MCF 10A (cell line): ENCODE measurements around the gene PLIN5. TPM values are rescaled to one million over a fixed set of nuclear protein-coding genes. Genes with fewer than 3 reads are reported as not detected.

ENCODE experiments used
- BruUV-seq: library from RNA; stranded (reverse); fragments of 400-500 nt; replicated peaks from 2 replicates; lab custom pipeline; 2021; lab: Mats Ljungman, UMichigan
- CTCF ChIA-PET: fragments of 300-600 bp; sonication (Branson Sonifier 250); formaldehyde crosslinking; extraction: SDS; loops from one replicate; lab custom pipeline; 2021; ENCODE audit warnings: antibody characterized with exemption, inconsistent platforms; lab: Yijun Ruan, JAX
- POLR2A ChIA-PET: fragments of 300-600, 350-650 bp; sonication (Branson Sonifier 250); formaldehyde crosslinking; extraction: SDS; loops from one replicate; lab custom pipeline; 2020; ENCODE audit warnings: antibody characterized with exemption, inconsistent platforms; lab: Yijun Ruan, JAX
- DNase-seq: peaks from one replicate; pipeline ENCODE4 v3.0.0-alpha.2; 2018; ENCODE audit not compliant: unreplicated experiment
- H3K27ac Mint-ChIP-seq: one replicate; pipeline ENCODE4 v1.8.0; 2022; ENCODE audit warnings: mild to moderate bottlenecking, low read depth, mixed read lengths; ENCODE audit not compliant: unreplicated experiment
- H3K27me3 Mint-ChIP-seq: one replicate; pipeline ENCODE4 v1.8.0; 2022; ENCODE audit warnings: mixed read lengths; ENCODE audit not compliant: insufficient read depth, unreplicated experiment
- H3K36me3 Mint-ChIP-seq: one replicate; pipeline ENCODE4 v1.8.0; 2022; ENCODE audit warnings: mild to moderate bottlenecking, moderate library complexity, mixed read lengths; ENCODE audit not compliant: insufficient read depth, unreplicated experiment
- H3K4me1 Mint-ChIP-seq: one replicate; pipeline ENCODE4 v1.8.0; 2022; ENCODE audit warnings: mixed read lengths; ENCODE audit not compliant: insufficient read depth, unreplicated experiment
- H3K4me3 Mint-ChIP-seq: one replicate; pipeline ENCODE4 v1.8.0; 2022; ENCODE audit warnings: mild to moderate bottlenecking, moderate library complexity, mixed read lengths; ENCODE audit not compliant: unreplicated experiment
- H3K9me3 Mint-ChIP-seq: one replicate; pipeline ENCODE4 v1.8.0; 2022; ENCODE audit warnings: mixed read lengths; ENCODE audit not compliant: unreplicated experiment
- intact Hi-C: fragments of 100-400 bp; cut with micrococcal nuclease; formaldehyde crosslinking; loops from 2 replicates; pipeline ENCODE4 v1.14.1; 2022
- total RNA-seq: library from RNA; stranded (reverse); gene quantifications from 2 replicates; pipeline ENCODE4 v1.2.3, GENCODE V29; 2022
- TF ChIP-seq, protein P1 (sequence below): fragments of 200-600 bp; IDR thresholded peaks from one replicate; pipeline ENCODE4 v1.8.0; 2022; ENCODE audit warnings: antibody characterized with exemption, mild to moderate bottlenecking; ENCODE audit not compliant: unreplicated experiment

The PLIN5 gene
- total RNA-seq, 1 experiment from 2014 or later = not detected

- Mint-ChIP-seq H3K4me1 (peaks cover 20% of the 10 kb centered on the region), H3K27ac (peak overlapping the region; percentile 52), H3K27me3 (no peaks in the 10 kb centered on the region), H3K36me3 (peaks cover 29% of the 10 kb centered on the region), H3K9me3 (no peaks in the 10 kb centered on the region), H3K4me3 (no peak overlapping the region)
- TF ChIP-seq, protein P1, sequence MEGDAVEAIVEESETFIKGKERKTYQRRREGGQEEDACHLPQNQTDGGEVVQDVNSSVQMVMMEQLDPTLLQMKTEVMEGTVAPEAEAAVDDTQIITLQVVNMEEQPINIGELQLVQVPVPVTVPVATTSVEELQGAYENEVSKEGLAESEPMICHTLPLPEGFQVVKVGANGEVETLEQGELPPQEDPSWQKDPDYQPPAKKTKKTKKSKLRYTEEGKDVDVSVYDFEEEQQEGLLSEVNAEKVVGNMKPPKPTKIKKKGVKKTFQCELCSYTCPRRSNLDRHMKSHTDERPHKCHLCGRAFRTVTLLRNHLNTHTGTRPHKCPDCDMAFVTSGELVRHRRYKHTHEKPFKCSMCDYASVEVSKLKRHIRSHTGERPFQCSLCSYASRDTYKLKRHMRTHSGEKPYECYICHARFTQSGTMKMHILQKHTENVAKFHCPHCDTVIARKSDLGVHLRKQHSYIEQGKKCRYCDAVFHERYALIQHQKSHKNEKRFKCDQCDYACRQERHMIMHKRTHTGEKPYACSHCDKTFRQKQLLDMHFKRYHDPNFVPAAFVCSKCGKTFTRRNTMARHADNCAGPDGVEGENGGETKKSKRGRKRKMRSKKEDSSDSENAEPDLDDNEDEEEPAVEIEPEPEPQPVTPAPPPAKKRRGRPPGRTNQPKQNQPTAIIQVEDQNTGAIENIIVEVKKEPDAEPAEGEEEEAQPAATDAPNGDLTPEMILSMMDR = no peak
- no peak for DNase-seq
- ChIA-PET CTCF (interaction anchor here (0.6 to 1.4 kb wide), 4 partner anchors 51 to 97 kb away, joined by 3 to 5 read pairs (median 4); no protein-coding TSS in a partner anchor), POLR2A (interaction anchor here (0.9 to 7.6 kb wide), 3 partner anchors 9 to 131 kb away, joined by 3 to 67 read pairs (median 6); partner anchors contain the start of gene UBXN6)
- intact Hi-C loops = no loop called here
- BruUV-seq = no TSS peak
These were observed 61.1 kb downstream of the PLIN5 start for GRCh38 chr19:4473763-4474513.

DNA sequence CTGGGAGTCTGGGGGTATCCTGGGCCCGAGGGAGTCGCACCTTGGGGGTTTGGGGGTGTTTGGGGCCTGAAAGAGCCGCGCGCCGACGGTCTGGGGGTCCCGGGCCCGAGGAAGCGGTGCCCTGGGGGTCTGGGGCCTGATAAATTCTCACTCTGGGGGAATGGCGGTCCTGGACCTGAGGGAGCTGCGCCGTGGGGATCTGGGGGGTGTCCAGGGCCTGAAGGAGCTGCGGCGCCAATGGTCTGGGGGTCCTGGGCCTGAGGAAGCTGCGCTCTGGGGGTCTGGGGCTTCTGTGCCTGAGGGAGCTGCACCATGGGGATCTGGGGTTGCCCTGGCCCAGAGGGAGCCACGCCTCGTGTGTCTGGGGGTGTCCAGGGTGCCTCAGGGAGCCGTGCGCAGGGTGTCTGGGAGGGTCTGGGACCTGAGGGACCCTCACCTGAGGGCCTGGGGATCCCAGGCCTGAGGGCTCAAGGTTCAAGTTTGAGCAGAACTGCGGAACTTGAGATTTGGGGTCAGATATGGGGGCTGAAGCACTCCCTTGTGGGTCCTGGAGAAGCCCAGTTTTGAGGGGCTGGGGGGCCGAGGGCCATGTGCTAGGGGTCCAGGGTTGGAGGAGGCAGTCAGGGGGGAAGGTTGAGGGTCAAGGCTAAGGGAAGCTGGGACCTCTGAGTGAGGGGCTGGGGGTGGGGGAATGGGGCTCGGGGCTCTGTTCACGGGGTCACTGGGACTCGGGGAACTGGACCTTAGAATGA, 61.8 kb downstream of the PLIN5 start:
- intact Hi-C loops = no loop called here
- peak overlapping the region; percentile 64 for H3K27ac Mint-ChIP-seq

More for the DNA sequence above, 61.8 kb downstream of the PLIN5 start:
- DNase-seq = no peak
- Mint-ChIP-seq H3K9me3 (no peaks in the 10 kb centered on the region), H3K27me3 (no peaks in the 10 kb centered on the region), H3K4me1 (peaks cover 20% of the 10 kb centered on the region), H3K4me3 (no peak overlapping the region), H3K36me3 (peaks cover 22% of the 10 kb centered on the region)
- CTCF ChIA-PET = interaction anchor here (0.7 to 1.4 kb wide), 3 partner anchors 52 to 97 kb away, joined by 3 to 4 read pairs (median 3); no protein-coding TSS in a partner anchor
- BruUV-seq = no TSS peak
- POLR2A ChIA-PET = interaction anchor here (0.6 to 7.6 kb wide), 4 partner anchors 16 to 130 kb away, joined by 3 to 67 read pairs (median 4); partner anchors contain the start of gene UBXN6
- TF ChIP-seq, protein P1 = no peak

Other genes starting within 250 kb of the PLIN5 start
- gene TMIGD2, start 232.8 kb downstream of the PLIN5 start, total RNA-seq = not detected in 2 replicates
- not detected in 2 replicates for gene FSD1, start 230.6 kb downstream of the PLIN5 start, total RNA-seq
- 14.8 and 20.3 TPM in 2 replicates for gene STAP2, start 196.4 kb downstream of the PLIN5 start, total RNA-seq
- 2.4 and 7.2 TPM in 2 replicates for gene MPND, start 191.7 kb downstream of the PLIN5 start, total RNA-seq
- 94.4 and 106 TPM in 2 replicates for gene SH3GL1, start 134.7 kb downstream of the PLIN5 start, total RNA-seq
- 15.3 and 16.7 TPM in 2 replicates for gene CHAF1A, start 132.6 kb downstream of the PLIN5 start, total RNA-seq
- 94.8 and 110 TPM in 2 replicates for gene UBXN6, start 77.4 kb downstream of the PLIN5 start, total RNA-seq
- gene HDGFL2, start 62.9 kb downstream of the PLIN5 start, total RNA-seq = 46.3 and 53.8 TPM in 2 replicates
- gene PLIN4, start 16.7 kb downstream of the PLIN5 start, total RNA-seq = 1.4 and 1.8 TPM in 2 replicates
- 0.33 and 0.56 TPM in 2 replicates for gene LRG1, start 4.8 kb upstream of the PLIN5 start, total RNA-seq
- 0.20 and 0.54 TPM in 2 replicates for gene SEMA6B, start 24.5 kb upstream of the PLIN5 start, total RNA-seq
- gene TNFAIP8L1, start 104.3 kb upstream of the PLIN5 start, total RNA-seq = 2.7 and 3.6 TPM in 2 replicates
- 188 and 231 TPM in 2 replicates for gene MYDGF, start 135.1 kb upstream of the PLIN5 start, total RNA-seq
- gene DPP9, start 188.6 kb upstream of the PLIN5 start, total RNA-seq = 90.6 and 100 TPM in 2 replicates